ENCODE measurements around the gene CDK11B. TPM values are rescaled to one million over a fixed set of nuclear protein-coding genes. Genes with fewer than 3 reads are reported as not detected.

The CDK11B gene
- total RNA-seq, 4 donors from 2014 or later = 16.3 to 25.3 (median 19.2) TPM

DNA sequence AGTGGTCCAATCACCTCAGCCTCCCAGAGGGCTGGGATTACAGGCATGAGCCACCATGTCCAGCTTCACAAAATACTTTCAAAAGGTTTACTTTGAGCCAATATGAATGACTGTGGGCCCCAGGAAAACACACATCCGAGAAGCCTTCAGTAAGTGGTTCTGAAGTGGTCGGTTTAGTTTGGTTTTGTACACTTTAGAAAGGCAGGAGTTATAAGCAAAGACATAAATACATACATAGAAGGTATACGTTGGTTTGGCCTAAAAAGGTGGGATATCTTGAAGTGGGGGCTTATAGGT, 46.8 kb downstream of the CDK11B start:
- TF ChIP-seq, protein P1, sequence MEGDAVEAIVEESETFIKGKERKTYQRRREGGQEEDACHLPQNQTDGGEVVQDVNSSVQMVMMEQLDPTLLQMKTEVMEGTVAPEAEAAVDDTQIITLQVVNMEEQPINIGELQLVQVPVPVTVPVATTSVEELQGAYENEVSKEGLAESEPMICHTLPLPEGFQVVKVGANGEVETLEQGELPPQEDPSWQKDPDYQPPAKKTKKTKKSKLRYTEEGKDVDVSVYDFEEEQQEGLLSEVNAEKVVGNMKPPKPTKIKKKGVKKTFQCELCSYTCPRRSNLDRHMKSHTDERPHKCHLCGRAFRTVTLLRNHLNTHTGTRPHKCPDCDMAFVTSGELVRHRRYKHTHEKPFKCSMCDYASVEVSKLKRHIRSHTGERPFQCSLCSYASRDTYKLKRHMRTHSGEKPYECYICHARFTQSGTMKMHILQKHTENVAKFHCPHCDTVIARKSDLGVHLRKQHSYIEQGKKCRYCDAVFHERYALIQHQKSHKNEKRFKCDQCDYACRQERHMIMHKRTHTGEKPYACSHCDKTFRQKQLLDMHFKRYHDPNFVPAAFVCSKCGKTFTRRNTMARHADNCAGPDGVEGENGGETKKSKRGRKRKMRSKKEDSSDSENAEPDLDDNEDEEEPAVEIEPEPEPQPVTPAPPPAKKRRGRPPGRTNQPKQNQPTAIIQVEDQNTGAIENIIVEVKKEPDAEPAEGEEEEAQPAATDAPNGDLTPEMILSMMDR (IDR thresholded peaks at IDR 0.05) = no peak
- ATAC-seq (ENCODE audit: low FRiP score) (no peak), DNase-seq (ENCODE audit: low spot score) (no peak)

DNA sequence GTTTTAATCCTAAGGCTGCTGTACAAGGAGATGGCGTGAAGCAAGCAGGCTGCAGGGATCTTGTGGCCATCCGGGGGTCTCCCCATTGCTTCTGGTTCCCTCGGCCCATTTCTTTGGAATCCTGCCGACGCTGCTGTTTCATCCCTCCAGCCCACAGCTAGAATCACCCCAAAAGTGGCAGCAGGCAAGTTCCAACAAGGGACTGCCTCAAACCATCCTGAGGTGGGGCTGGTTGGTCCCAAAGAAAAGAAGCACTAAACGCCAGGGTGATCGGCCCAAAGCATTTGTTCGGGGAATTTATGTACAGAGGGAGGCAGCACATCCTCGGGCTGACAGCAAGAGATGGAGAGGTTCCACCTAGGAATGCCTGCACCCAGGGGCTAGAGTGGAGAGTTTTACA, 48.0 kb downstream of the CDK11B start:
- TF ChIP-seq, protein P1 (IDR thresholded peaks at IDR 0.05) = no peak
- no peak for DNase-seq (ENCODE audit: low spot score)
- ATAC-seq (ENCODE audit: low FRiP score) = no peak

DNA sequence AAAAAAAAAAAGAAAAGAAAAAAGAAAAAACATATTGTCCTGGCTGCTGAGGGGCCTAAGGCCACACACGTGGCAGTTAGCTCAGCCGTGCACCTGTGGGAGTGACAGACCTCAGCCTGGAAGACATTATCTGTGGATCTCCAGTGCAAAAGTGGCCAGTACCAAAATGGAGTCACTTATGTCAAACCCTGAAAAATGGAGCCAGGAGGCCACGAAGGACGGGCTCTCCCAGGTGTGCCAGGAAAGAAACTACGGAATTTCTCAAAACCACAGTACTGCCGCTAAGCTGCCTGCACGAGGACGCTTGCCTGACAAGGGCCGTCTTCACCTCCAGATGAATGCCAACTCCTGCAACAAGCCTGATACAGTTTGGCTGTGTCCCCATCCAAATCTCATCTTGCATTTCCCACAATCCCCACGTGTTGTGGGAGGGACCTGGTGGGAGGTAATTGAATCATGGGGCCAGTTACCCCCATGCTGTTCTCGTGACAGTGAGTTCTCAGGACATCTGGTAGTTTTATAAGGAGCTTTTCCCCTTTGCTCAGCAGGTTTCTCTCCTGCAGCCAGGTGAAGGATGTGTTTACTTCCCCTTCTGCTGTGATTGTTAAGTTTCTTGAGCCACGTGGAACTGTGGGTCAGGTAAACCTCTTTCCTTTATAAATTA, 48.9 kb downstream of the CDK11B start:
- ATAC-seq (ENCODE audit: low FRiP score) = no peak
- no peak for DNase-seq (ENCODE audit: low spot score)
- TF ChIP-seq, protein P1 (IDR thresholded peaks at IDR 0.05) = no peak

DNA sequence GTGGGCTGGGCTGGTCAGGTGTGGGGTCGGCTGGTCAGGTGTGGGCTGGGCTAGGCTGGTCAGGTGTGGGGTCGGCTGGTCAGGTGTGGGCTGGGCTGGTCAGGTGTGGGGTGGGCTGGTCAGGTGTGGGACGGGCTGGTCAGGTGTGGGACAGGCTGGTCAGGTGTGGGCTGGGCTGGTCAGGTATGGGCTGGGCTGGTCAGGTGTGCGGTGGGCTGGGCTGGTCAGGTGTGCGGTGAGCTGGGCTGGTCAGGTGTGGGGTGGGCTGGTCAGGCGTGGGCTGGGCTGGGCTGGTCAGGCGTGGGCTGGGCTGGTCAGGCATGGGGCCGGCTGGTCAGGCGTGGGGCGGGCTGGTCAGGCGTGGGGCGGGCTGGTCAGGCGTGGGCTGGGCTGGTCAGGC, 52.6 kb downstream of the CDK11B start:
- TF ChIP-seq, protein P1 (IDR thresholded peaks at IDR 0.05) = no peak
- ATAC-seq (ENCODE audit: low FRiP score) (no peak), DNase-seq (ENCODE audit: low spot score) (no peak)

DNA sequence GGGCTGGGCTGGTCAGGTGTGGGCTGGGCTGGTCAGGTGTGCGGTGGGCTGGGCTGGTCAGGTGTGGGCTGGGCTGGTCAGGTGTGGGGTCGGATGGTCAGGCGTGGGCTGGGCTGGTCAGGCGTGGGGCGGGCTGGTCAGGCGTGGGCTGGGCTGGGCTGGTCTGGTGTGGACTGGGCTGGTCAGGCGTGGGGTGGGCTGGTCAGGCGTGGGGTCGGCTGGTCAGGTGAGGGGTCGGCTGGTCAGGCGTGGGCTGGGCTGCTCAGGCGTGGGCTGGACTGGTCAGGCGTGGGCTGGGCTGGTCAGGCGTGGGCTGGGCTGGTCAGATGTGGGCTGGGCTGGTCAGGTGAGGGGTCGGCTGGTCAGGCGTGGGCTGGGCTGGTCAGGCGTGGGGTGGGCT, 53.1 kb downstream of the CDK11B start:
- ATAC-seq (ENCODE audit: low FRiP score) (no peak), DNase-seq (ENCODE audit: low spot score) (no peak)
- TF ChIP-seq, protein P1 (IDR thresholded peaks at IDR 0.05) = no peak

DNA sequence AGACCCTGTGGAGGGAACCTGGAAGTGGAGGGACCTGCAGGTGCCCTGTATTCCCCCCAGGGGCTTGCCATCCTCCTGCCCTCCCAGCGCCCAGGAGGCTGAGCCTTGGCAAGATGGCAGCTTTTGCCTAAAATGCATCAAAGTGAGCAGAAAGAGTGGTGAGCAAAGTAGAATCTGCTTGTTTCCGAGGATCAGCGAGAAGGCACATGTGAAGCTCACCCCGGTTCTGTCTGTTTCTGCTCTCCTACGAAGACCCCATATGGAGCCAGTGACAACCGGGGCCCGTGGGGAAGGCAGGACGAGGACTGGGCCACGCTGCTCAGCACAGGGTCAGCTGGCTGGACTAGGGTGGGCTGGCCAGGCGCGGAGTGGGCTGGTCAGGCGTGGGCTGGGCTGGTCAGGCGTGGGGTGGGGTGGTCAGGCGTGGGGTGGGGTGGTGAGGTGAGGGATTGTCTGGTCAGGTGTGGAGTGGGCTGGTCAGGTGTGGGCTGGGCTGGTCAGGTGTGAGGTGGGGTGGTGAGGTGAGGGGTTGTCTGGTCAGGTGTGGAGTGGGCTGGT, 53.7 kb downstream of the CDK11B start:
- DNase-seq (ENCODE audit: low spot score) = no peak
- ATAC-seq (ENCODE audit: low FRiP score) = no peak
- TF ChIP-seq, protein P1 (IDR thresholded peaks at IDR 0.05) = no peak

DNA sequence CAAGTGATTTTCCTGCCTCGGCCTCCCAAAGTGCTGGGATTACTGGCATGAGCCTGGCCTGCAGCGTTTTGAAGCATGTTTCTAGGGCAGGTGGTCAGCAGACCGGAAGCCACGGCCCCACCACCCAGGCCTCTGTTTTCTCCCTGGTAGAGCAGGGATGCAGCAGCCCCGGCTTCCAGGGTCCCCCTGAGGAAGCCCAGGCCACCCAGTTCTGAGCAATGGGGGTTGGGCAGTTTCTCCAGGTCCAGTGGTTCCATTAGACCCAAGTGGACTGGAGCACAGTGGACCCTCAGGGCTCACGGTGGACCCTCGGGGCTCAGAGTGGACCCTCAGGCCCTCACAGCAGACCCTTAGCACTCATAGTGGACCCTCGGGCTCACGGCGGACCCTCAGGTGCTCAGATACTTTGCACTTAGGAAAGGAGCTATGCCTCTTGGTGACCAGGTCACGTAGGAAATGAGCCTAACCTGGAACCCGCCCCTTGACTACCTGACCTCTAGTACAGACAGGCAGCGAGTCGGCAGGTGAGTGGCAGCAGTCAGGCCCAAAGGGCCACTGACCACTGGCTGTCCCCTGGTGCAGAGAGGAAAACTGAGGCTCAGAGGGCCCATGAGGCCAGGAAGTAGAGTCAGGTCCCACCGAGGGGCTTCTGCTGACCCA, 54.3 kb downstream of the CDK11B start:
- DNase-seq (ENCODE audit: low spot score) = no peak
- no peak for ATAC-seq (ENCODE audit: low FRiP score)
- TF ChIP-seq, protein P1 (IDR thresholded peaks at IDR 0.05) = no peak

All from omental fat pad (tissue), 4 donors.